RWPE2 (cell line): ENCODE results near the gene ACOXL.

Experiments used
- ATAC-seq: fragments of 200-7000 bp; cut with Tn5 transposase; 3 replicates; pipeline ENCODE4 v1.9.1; 2021; ENCODE audit warnings: low read depth
- DNase-seq: peaks from one replicate; pipeline ENCODE4 v3.0.0-alpha.2; 2020; ENCODE audit warnings: low spot score
- H3K27ac ChIP-seq: fragments of 450-650 bp; 2 replicates; pipeline ENCODE4 v1.5.1; 2017; ENCODE audit warnings: mild to moderate bottlenecking; ENCODE audit not compliant: poor library complexity, severe bottlenecking
- H3K27me3 ChIP-seq: fragments of 250-450 bp; sonication (Bioruptor Pico); 2 replicates; pipeline ENCODE4 v1.5.1; 2021; ENCODE audit warnings: mild to moderate bottlenecking, moderate library complexity; ENCODE audit not compliant: insufficient read depth, poor library complexity, severe bottlenecking
- H3K36me3 ChIP-seq: fragments of 250-450 bp; sonication (Bioruptor Pico); 2 replicates; pipeline ENCODE4 v1.5.1; 2020; ENCODE audit warnings: low read depth, mild to moderate bottlenecking, moderate library complexity
- H3K4me1 ChIP-seq: fragments of 250-450 bp; sonication (Bioruptor Pico); 2 replicates; pipeline ENCODE4 v1.5.1; 2021; ENCODE audit warnings: mild to moderate bottlenecking, moderate library complexity; ENCODE audit not compliant: insufficient read depth, poor library complexity, severe bottlenecking
- H3K4me3 ChIP-seq: fragments of 250-450 bp; sonication (Bioruptor Pico); 2 replicates; pipeline ENCODE4 v1.5.1; 2021; ENCODE audit warnings: mild to moderate bottlenecking, moderate library complexity; ENCODE audit not compliant: severe bottlenecking
- H3K9me3 ChIP-seq: fragments of 250-450 bp; sonication (Bioruptor Pico); 2 replicates; pipeline ENCODE4 v1.5.1; 2021; ENCODE audit warnings: mild to moderate bottlenecking, moderate library complexity; ENCODE audit not compliant: severe bottlenecking
- TF ChIP-seq, protein P1 (sequence below): fragments of 450-650 bp; IDR thresholded peaks from one replicate; pipeline ENCODE4 v1.5.1; 2017; ENCODE audit warnings: mild to moderate bottlenecking, moderate library complexity; ENCODE audit not compliant: poor library complexity, severe bottlenecking

The ACOXL gene

DNA sequence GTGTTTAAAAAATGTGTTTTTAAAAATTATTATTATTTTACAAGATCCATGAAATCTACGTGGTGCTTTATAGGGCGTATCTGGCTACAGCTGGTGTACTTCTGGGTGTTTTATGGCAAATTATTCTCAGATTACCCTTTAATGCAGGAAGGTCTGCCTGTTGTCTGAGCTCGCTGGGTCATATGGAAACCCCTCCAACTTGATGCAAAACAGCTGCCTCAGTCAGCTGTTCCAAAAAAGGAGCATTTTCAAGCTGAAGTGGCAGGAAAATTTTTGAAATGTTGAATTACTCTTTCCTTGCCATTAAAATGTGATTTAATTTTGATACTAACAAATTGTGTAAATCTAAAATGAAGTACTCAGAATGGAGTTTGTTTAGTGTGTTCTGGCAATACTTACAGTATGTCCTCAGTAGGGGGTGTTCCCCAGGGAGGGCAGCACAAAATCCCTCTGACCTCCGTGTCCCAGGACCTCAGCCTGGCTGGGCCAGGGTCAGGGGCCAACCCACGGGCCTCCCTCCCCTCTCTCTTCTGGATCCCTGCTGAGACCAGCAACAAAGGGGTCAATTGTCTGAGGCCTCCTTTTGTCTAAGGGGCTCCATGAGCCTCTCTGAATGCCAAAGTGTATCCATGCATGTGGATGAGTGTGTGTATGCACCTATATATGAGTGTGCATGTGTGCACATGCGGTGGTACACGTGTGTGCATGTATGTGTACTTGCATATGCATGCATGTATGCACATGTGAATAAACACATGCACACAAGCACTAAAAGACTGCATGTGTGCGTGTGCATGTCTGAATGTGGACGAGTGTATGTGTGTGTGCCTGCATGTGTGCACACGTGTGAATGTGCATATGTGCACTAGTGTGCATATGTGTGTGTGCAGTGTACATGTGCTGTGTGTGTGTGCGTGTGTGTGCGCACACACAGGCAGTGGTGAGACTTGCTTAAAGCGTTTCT is 105.4 kb downstream of the ACOXL start:
- TF ChIP-seq, protein P1, sequence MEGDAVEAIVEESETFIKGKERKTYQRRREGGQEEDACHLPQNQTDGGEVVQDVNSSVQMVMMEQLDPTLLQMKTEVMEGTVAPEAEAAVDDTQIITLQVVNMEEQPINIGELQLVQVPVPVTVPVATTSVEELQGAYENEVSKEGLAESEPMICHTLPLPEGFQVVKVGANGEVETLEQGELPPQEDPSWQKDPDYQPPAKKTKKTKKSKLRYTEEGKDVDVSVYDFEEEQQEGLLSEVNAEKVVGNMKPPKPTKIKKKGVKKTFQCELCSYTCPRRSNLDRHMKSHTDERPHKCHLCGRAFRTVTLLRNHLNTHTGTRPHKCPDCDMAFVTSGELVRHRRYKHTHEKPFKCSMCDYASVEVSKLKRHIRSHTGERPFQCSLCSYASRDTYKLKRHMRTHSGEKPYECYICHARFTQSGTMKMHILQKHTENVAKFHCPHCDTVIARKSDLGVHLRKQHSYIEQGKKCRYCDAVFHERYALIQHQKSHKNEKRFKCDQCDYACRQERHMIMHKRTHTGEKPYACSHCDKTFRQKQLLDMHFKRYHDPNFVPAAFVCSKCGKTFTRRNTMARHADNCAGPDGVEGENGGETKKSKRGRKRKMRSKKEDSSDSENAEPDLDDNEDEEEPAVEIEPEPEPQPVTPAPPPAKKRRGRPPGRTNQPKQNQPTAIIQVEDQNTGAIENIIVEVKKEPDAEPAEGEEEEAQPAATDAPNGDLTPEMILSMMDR: no peak
- Histone ChIP-seq H3K27ac (no peak overlapping the region), H3K36me3 (no peaks in the 10 kb centered on the region), H3K27me3 (peaks cover 10% of the 10 kb centered on the region), H3K9me3 (no peaks in the 10 kb centered on the region), H3K4me3 (no peak overlapping the region), H3K4me1 (no peaks in the 10 kb centered on the region)
- ATAC-seq (no peak), DNase-seq (no peak)

DNA sequence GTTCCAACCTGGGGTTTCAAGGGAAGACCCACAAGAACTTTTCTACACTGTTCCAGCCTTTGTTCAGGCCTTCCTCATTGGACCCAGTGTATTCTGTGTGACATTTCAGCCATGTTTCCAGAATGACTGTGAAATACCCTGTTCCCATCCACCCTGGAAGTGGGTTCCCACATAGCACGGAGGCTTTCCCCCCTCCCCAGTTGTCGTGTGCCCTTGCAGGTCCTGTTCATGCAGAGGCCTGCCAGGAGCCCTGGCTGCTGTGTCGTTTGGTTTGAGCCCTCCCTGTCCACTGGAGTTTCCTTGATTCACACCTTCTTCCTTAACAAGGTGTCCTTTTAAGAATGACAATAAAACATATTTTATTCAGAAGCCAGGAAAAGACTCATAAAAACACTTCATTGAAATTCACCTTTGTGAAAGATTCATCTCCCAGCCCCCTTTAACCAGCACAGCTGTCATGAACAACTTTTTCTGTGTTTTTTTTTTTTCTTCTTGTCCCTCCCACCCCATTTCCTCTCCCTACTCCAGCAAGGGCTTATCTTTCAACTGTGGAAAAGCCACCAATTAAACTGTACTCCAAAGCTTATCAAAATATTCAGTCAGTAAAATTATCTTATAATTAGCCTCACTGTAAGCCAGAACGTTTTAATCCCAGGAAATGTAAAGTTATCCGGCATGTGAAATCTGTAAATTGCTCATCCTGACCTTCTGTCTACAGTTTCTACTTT is 106.4 kb downstream of the ACOXL start:
- Histone ChIP-seq H3K36me3 (no peaks in the 10 kb centered on the region), H3K9me3 (no peaks in the 10 kb centered on the region), H3K4me1 (no peaks in the 10 kb centered on the region), H3K4me3 (no peak overlapping the region), H3K27ac (no peak overlapping the region), H3K27me3 (peaks cover 8% of the 10 kb centered on the region)
- ATAC-seq (no peak), DNase-seq (no peak)
- TF ChIP-seq, protein P1: no peak

DNA sequence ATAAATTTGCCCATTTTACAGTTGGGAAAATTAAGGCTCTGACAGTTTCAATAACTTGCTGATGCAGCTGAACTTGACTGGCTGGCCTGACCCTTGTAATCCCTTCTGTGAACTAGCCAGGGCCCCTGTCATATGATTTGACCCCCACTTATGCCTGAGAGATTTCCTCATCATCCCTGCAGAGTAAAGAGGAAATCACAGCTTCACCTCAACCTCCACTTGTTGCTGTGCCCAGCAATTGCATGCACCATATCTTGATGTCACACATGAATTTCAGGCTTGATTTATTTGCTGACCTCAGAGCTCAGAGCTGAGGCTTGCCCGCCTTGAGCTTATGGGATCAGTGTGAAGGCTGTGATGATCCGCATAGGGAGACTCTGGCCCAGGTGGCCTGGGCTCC is 108.1 kb downstream of the ACOXL start:
- no peaks in the 10 kb centered on the region for H3K36me3 ChIP-seq
- H3K9me3 ChIP-seq: no peaks in the 10 kb centered on the region
- H3K27me3 ChIP-seq: no peaks in the 10 kb centered on the region
- no peak for DNase-seq
- H3K27ac ChIP-seq: no peak overlapping the region
- H3K4me1 ChIP-seq: no peaks in the 10 kb centered on the region
- H3K4me3 ChIP-seq: no peak overlapping the region
- TF ChIP-seq, protein P1: no peak
- ATAC-seq: no peak

DNA sequence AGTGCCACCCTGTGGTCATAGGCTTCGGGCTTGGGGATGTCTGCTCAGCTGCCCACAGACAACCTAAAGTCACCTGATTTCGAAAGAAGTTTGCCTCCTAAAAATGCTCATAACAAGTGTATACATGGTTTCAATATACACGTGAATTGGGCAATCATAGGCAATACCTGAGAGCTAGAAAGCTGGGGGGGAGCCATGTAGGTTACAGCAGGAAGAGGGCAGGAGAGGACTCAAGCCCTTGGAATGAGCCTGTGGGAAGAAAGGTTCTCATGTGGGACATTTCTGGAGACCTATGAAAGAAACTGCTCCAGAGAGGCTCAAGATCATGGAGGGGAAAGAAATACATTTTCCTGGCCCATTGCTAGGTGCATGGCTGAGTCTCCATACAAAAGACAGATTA is 109.7 kb downstream of the ACOXL start:
- Histone ChIP-seq H3K4me1 (no peaks in the 10 kb centered on the region), H3K36me3 (no peaks in the 10 kb centered on the region), H3K4me3 (no peak overlapping the region), H3K27me3 (no peaks in the 10 kb centered on the region), H3K27ac (no peak overlapping the region), H3K9me3 (no peaks in the 10 kb centered on the region)
- DNase-seq (no peak), ATAC-seq (peak; percentile 63; the same call in 2 of the 3 replicates)
- TF ChIP-seq, protein P1: no peak
